SKM-1 treated with dmso at 0.1 percent for 144 hours (cell line): ENCODE measurements around the gene HACD1.
"Not testable (repeated sequence)": the region's sequence is repeated elsewhere in the genome, so short reads cannot be mapped to it uniquely, and the experiment has no call there.

Source experiments
- DNase-seq: peaks from one replicate; lab custom pipeline; 2025; ENCODE audit not compliant: unreplicated experiment; lab: John Stamatoyannopoulos, UW

The HACD1 gene

GRCh38 chr10:17643755-17644484, 26.7 kb upstream of the HACD1 start, which contains the start of gene STAM:
Gene STAM, plus strand, starts transcription at chr10:17644151. Its CDS starts 189 bp downstream, at chr10:17644340.
- DNase-seq = peak; percentile 61

- DNase-seq = no peak
Measured at GRCh38 chr10:17643339-17643754, 26.2 kb upstream of the HACD1 start.

- DNase-seq = no peak
Measured at GRCh38 chr10:17640331-17640816, 23.2 kb upstream of the HACD1 start.

- no peak for DNase-seq
Measured at GRCh38 chr10:17637869-17638268, 20.7 kb upstream of the HACD1 start.

- no peak for DNase-seq
Measured at GRCh38 chr10:17633353-17633752, 16.2 kb upstream of the HACD1 start.

GRCh38 chr10:17632590-17632989, 15.4 kb upstream of the HACD1 start:
- DNase-seq = not testable (repeated sequence)

GRCh38 chr10:17626656-17627055, 9.5 kb upstream of the HACD1 start:
- DNase-seq = no peak

GRCh38 chr10:17624996-17625395, 7.8 kb upstream of the HACD1 start:
- DNase-seq = no peak

GRCh38 chr10:17622061-17622460, 4.9 kb upstream of the HACD1 start:
- no peak for DNase-seq

GRCh38 chr10:17616403-17617030, 657 bp downstream of the HACD1 start:
- no peak for DNase-seq

GRCh38 chr10:17609523-17610079, 7.6 kb downstream of the HACD1 start:
- no peak for DNase-seq

- DNase-seq = peak; percentile 28
Measured at GRCh38 chr10:17607603-17608332, 9.4 kb downstream of the HACD1 start.

- DNase-seq = no peak
Measured at GRCh38 chr10:17607060-17607459, 10.1 kb downstream of the HACD1 start.

- no peak for DNase-seq
Measured at GRCh38 chr10:17606547-17607040, 10.6 kb downstream of the HACD1 start.

- no peak for DNase-seq
Measured at GRCh38 chr10:17605936-17606335, 11.2 kb downstream of the HACD1 start.

- no peak for DNase-seq
Measured at GRCh38 chr10:17599089-17599488, 18.1 kb downstream of the HACD1 start.

GRCh38 chr10:17597386-17597785, 19.8 kb downstream of the HACD1 start:
- no peak for DNase-seq

- no peak for DNase-seq
Measured at GRCh38 chr10:17590969-17591645, 26.1 kb downstream of the HACD1 start.

GRCh38 chr10:17589316-17589715, 27.9 kb downstream of the HACD1 start:
- DNase-seq = not testable (repeated sequence)

GRCh38 chr10:17588420-17588819, 28.8 kb downstream of the HACD1 start:
- DNase-seq = no peak

GRCh38 chr10:17587321-17587720, 29.9 kb downstream of the HACD1 start:
- DNase-seq = not testable (repeated sequence)
